Measurements from ENCODE around the gene TMEM109.
A peak's percentile ranks its signal among the peaks of the same experiment; 100 is the strongest.

The TMEM109 gene

GRCh38 chr11:60935676-60936442 is 21.9 kb downstream of the TMEM109 start:
- no peak for DNase-seq (ENCODE audit: low read depth, low spot score)

DNA sequence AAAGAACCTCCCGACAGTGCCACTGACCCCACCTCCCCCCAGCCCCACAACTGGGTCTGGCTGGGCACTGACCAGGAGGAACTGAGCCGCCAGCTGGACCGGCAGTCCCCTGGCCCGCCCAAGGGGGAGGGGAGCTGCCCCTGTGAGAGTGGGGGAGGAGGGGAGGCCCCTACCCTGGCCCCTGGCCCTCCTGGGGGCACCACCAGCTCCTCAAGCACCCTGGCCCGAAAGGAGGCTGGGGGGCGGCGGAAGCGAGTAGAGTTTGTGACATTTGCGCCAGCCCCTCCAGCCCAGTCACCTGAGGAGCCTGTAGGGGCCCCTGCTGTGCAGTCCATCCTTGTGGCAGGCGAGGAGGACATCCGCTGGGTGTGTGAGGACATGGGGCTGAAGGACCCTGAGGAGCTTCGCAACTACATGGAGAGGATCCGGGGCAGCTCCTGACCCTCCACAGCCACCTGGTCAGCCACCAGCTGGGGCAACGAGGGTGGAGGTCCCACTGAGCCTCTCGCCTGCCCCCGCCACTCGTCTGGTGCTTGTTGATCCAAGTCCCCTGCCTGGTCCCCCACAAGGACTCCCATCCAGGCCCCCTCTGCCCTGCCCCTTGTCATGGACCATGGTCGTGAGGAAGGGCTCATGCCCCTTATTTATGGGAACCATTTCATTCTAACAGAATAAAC is 22.6 kb downstream of the TMEM109 start:
- no peak for DNase-seq (ENCODE audit: low read depth, low spot score)
- H3K4me3 ChIP-seq (ENCODE audit: low read length): no peak overlapping the region

More at GRCh38 chr11:60935676-60936442, 21.9 kb downstream of the TMEM109 start:
- H3K4me3 ChIP-seq (ENCODE audit: low read length): no peak overlapping the region

- DNase-seq (ENCODE audit: low read depth, low spot score): no peak
- H3K4me3 ChIP-seq (ENCODE audit: low read length): no peak overlapping the region
Observed at GRCh38 chr11:60937144-60937527, 23.2 kb downstream of the TMEM109 start.

DNA sequence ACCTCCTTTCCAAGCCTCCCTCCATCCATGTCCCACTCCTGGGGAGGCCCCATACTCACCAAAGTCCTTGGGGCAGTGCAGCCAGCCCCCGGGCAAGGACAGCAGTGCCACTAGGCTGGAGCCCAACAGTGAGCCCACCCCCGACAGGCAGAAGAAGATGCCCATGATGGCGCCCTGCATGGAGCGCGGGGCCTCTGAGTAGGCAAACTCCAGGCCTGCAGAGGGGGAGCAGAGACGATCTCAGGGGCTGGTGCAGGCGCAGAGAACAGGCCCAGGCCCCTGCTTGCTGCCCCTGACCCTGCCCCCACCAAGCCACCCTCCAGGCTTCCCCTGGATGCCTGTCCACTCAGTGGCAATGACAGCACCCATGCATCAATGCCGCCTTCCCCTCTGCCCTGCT is 23.9 kb downstream of the TMEM109 start:
- H3K4me3 ChIP-seq (ENCODE audit: low read length): no peak overlapping the region
- no peak for DNase-seq (ENCODE audit: low read depth, low spot score)

DNA sequence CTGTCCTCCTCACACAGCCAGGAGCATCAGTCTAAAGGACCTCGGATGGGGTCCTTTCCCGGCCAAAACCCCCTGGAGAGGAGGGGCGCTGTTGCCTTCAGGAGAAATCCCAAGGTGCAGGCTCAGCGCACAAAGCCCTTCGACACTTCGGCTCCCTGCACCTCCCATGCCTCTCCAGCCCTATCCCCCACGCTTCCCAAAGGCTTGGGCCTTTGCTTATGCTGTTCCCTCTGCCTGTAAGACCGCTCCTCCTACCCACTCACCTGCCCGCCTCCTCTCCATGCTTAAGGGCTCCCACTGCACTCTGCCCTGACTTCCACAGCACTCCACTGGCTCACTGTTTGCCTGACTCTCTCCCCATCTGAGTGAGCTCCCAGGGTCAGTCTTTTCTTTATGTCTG is 24.5 kb downstream of the TMEM109 start:
- H3K4me3 ChIP-seq (ENCODE audit: low read length): no peak overlapping the region
- no peak for DNase-seq (ENCODE audit: low read depth, low spot score)

DNA sequence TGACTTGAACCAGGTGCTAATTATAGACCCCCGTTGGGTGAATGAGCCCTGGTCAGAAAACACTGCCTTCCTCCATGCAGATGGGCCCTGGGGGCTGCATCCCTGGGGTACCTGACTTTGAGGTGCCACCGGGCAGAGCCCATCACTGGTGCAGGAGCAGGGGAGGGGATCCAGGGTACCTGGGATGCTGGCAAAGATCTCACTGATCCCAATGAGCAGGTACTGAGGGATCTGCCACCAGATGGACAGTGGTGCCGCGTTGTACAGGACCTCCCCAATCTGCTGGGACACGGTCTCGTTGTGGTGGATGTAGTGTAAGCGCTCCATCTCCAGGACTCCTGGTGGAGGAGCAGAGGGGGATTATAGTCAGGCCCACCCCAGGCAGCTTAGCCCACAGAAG is 25.3 kb downstream of the TMEM109 start:
- H3K4me3 ChIP-seq (ENCODE audit: low read length): no peak overlapping the region
- DNase-seq (ENCODE audit: low read depth, low spot score): no peak

GRCh38 chr11:60939855-60940254 is 25.9 kb downstream of the TMEM109 start:
- no peak overlapping the region for H3K4me3 ChIP-seq (ENCODE audit: low read length)
- DNase-seq (ENCODE audit: low read depth, low spot score): no peak

- H3K4me3 ChIP-seq (ENCODE audit: low read length): no peak overlapping the region
- DNase-seq (ENCODE audit: low read depth, low spot score): no peak
Observed at GRCh38 chr11:60941371-60942119, 27.6 kb downstream of the TMEM109 start.

DNA sequence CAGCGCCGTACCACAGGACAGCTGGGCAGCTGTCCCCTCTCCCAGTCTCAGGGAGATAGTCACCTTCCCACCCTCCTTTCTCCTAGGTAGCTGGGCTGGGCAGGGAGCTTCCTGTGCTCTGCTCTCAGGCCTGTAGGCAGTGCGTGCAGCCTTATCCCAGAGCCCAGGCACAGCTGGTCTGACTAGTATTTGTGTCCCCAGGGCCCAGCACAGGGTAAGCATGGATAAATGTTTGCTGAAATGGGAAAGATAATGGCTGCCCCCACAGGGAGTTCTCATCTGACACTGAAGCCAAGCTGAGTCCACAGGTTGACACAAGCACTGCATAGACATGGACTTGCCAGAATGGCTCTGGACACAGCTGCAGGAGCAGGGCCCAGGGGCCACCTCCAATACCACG is 28.3 kb downstream of the TMEM109 start:
- no peak overlapping the region for H3K4me3 ChIP-seq (ENCODE audit: low read length)
- no peak for DNase-seq (ENCODE audit: low read depth, low spot score)

DNA sequence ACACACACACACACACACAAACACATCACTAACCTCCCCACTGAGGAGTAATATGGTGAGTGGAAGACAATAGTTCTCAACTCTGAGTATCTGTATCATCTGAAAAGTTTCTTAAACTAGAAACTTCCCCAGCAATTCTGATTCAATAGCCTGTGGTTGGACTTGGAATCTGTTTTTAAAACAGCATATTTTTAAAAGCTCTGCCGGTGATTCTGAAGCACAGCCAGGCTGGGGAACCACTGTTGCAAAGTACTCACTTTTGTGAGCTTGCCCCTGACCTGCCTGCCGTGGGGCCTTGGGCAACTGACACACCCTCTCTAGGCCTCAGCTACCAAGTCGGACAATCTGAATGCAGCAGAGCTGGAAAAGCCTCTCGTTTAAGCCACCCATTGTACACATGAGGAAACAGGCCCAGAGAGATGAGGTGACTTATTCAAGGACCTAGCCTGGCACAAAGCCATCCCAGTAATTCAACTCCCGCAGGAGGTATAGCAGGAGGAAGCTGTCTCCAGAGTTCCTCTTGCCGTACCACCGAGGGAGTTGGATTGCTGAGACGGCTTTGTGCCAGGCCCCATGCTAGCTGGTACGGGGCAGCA is 29.1 kb downstream of the TMEM109 start:
- no peak for DNase-seq (ENCODE audit: low read depth, low spot score)
- H3K4me3 ChIP-seq (ENCODE audit: low read length): no peak overlapping the region

- no peak overlapping the region for H3K4me3 ChIP-seq (ENCODE audit: low read length)
- DNase-seq (ENCODE audit: low read depth, low spot score): peak; percentile 28
Observed at GRCh38 chr11:60944490-60945294, 30.7 kb downstream of the TMEM109 start.

DNA sequence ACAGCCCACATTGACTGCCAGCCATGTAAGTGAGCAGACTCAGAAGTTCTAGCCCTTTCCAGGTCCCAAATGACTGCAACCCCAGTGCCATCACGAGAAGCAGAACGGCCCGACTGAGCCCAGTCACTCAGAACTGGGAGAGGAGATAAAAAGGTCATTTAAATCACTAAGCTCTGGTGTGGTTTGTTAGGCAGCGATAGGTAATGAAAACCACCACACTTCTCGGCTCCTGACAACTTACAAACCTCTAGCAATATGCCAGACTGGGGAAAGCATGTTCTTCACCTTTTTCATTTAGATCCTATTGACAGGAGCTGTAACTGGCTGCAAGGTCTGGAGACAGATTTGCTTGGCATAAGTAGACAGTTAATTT is 31.3 kb downstream of the TMEM109 start:
- H3K4me3 ChIP-seq (ENCODE audit: low read length): no peak overlapping the region

DNA sequence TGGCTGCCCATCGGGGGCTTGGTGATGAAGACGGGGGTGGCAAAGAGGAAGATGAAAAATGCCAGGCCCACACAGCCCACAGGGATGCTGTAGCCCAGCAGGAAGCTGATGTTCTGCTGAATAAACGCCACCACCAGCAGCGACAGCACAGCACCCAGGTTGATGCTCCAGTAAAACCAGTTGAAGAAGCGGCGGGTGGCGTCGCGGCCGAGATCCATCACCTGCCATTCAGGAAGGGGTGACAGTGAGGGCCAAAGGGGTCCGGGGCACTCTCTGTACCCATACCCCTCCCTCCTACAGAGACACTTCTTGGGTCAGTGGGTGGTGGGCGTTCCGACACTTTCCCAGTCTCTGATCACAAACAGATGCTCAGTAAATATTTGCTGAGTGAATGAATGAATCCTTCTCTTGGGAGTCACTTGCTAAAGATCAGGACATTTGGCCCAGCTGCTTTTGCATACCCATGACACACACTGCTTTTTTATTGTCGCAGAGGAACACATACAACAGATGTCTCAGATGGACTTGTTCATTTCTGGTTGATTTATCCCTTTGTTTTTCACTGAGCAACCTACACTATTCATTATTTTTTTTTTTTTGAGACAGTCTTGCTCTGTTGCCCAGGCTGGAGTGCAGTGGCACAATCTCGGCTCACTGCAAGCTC is 32.8 kb downstream of the TMEM109 start:
- no peak overlapping the region for H3K4me3 ChIP-seq (ENCODE audit: low read length)
- DNase-seq (ENCODE audit: low read depth, low spot score): no peak

More for the DNA sequence above, 31.3 kb downstream of the TMEM109 start:
- no peak for DNase-seq (ENCODE audit: low read depth, low spot score)

DNA sequence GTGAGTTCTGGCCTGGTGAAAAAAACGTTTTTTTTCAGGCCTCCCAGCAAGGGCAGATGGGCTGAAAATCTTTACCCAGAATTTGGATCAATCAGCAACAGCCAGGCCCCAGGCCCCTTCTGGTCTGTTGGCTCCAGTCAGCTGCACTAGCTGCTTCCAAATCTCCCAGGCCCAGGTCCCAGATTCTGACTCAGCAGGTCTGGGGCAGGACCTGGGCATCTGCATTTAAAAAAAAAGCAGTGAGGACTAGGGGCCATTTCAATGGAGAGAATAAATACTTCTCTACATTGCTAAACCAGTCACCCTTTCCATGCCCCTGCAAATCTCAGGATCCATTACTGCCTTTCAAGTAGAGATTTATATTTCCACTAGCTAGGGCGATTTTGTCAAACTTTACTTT is 33.7 kb downstream of the TMEM109 start:
- H3K4me3 ChIP-seq (ENCODE audit: low read length): no peak overlapping the region

GRCh38 chr11:60948250-60948649 is 34.3 kb downstream of the TMEM109 start:
- no peak overlapping the region for H3K4me3 ChIP-seq (ENCODE audit: low read length)
- no peak for DNase-seq (ENCODE audit: low read depth, low spot score)

More for the DNA sequence above, 33.7 kb downstream of the TMEM109 start:
- DNase-seq (ENCODE audit: low read depth, low spot score): no peak

GRCh38 chr11:60950024-60950423 is 36.1 kb downstream of the TMEM109 start:
- H3K4me3 ChIP-seq (ENCODE audit: low read length): no peak overlapping the region
- DNase-seq (ENCODE audit: low read depth, low spot score): no peak

DNA sequence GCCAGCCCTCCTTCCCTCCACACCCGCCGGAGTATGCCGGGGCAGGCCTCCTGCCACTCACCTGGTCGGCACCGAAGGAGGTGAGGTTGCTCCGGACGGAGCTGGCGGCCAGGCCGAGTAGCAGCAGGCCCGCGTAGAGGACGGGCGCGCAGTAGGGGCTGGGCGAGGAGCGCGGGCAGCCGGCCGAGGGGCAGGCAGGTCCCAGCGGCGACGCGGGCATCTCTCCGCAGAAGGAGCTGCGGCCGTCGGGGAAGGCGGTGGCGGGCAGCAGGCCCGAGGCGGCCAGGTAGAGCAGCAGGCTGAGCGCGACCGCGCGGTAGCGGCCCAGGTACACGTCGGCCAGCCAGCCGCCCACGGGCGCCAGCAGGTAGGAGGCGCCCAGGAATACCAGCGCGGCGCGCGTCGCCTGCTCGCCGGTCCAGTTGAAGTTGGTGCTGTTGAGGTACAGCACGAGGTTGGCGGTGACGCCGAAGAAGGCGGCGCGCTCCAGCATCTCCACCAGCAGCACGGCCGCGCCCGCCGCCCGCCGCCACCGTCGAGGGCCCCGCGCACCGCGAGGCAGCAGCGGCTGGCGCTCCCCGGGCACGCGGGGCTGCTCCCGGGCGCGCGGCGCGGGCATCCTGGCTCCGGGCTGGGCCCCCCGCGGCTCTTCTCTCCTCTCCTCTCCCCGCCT is 37.1 kb downstream of the TMEM109 start:
- no peak overlapping the region for H3K4me3 ChIP-seq (ENCODE audit: low read length)
- no peak for DNase-seq (ENCODE audit: low read depth, low spot score)

DNA sequence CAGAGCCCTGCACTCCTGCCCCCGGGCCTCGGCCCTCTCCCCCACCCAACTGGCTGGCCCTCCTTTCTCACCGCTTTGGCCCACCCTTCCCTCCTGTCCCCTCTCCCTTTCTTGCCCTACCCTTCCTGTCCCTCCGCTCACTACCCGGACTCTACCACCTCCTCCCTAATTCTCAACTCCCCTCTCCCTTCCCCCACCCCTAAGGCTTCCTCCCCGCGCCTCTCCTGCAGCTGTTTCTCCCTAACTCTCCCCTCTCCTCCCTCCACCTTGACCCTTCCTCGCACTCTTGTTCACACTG is 37.6 kb downstream of the TMEM109 start:
- H3K4me3 ChIP-seq (ENCODE audit: low read length): no peak overlapping the region
- DNase-seq (ENCODE audit: low read depth, low spot score): no peak

Measured in Jurkat, Clone E6-1 (cell line).